ENCODE data around the gene TNKS2.

The TNKS2 gene

GRCh38 chr10:91843083-91843482, 44.9 kb downstream of the TNKS2 start:
- Histone ChIP-seq H3K4me2 (ENCODE audit: low read length) (no peak overlapping the region), H3K9me3 (ENCODE audit: control insufficient read depth, low read length) (no peaks in the 10 kb centered on the region), H2AFZ (no peak overlapping the region), H3K27me3 (ENCODE audit: control insufficient read depth, insufficient read depth, low read length) (no peaks in the 10 kb centered on the region), H3K36me3 (ENCODE audit: control insufficient read depth, insufficient read depth, low read length) (no peaks in the 10 kb centered on the region), H3K9ac (no peak overlapping the region), H3K27ac (no peak overlapping the region), H3K4me1 (no peaks in the 10 kb centered on the region), H3K4me3 (ENCODE audit: low read depth, low read length) (no peak overlapping the region), H3K79me2 (no peaks in the 10 kb centered on the region)
- no peak for TF ChIP-seq CTCF (IDR thresholded peaks at IDR 0.05)

GRCh38 chr10:91856637-91857036, 58.4 kb downstream of the TNKS2 start:
- TF ChIP-seq CTCF (IDR thresholded peaks at IDR 0.05), result peak; percentile 30
- Histone ChIP-seq H3K9ac (no peak overlapping the region), H3K79me2 (no peaks in the 10 kb centered on the region), H3K9me3 (ENCODE audit: control insufficient read depth, low read length) (no peaks in the 10 kb centered on the region), H3K36me3 (ENCODE audit: control insufficient read depth, insufficient read depth, low read length) (no peaks in the 10 kb centered on the region), H3K27ac (no peak overlapping the region), H3K4me3 (ENCODE audit: low read depth, low read length) (no peak overlapping the region), H3K4me2 (ENCODE audit: low read length) (no peak overlapping the region), H3K27me3 (ENCODE audit: control insufficient read depth, insufficient read depth, low read length) (no peaks in the 10 kb centered on the region), H2AFZ (no peak overlapping the region), H3K4me1 (no peaks in the 10 kb centered on the region)

- H3K4me3 ChIP-seq (ENCODE audit: low read depth, low read length), result no peak overlapping the region
- H3K36me3 ChIP-seq (ENCODE audit: control insufficient read depth, insufficient read depth, low read length), result no peaks in the 10 kb centered on the region
- H3K4me1 ChIP-seq, result no peaks in the 10 kb centered on the region
- H3K4me2 ChIP-seq (ENCODE audit: low read length), result no peak overlapping the region
- H3K9me3 ChIP-seq (ENCODE audit: control insufficient read depth, low read length), result no peaks in the 10 kb centered on the region
- H3K27me3 ChIP-seq (ENCODE audit: control insufficient read depth, insufficient read depth, low read length), result no peaks in the 10 kb centered on the region
- no peak overlapping the region for H3K27ac ChIP-seq
- no peak overlapping the region for H3K9ac ChIP-seq
- H2AFZ ChIP-seq, result no peak overlapping the region
- H3K79me2 ChIP-seq, result no peaks in the 10 kb centered on the region
- no peak for TF ChIP-seq CTCF (IDR thresholded peaks at IDR 0.05)
These were observed 62.7 kb downstream of the TNKS2 start for GRCh38 chr10:91860885-91861284.

- Histone ChIP-seq H3K9me3 (ENCODE audit: control insufficient read depth, low read length) (no peaks in the 10 kb centered on the region), H2AFZ (no peak overlapping the region), H3K79me2 (no peaks in the 10 kb centered on the region), H3K4me1 (no peaks in the 10 kb centered on the region), H3K4me2 (ENCODE audit: low read length) (no peak overlapping the region), H3K27ac (no peak overlapping the region), H3K4me3 (ENCODE audit: low read depth, low read length) (no peak overlapping the region), H3K36me3 (ENCODE audit: control insufficient read depth, insufficient read depth, low read length) (no peaks in the 10 kb centered on the region), H3K9ac (no peak overlapping the region), H3K27me3 (ENCODE audit: control insufficient read depth, insufficient read depth, low read length) (no peaks in the 10 kb centered on the region)
- no peak for TF ChIP-seq CTCF (IDR thresholded peaks at IDR 0.05)
These were observed 65.9 kb downstream of the TNKS2 start for GRCh38 chr10:91864099-91864498.

- no peak overlapping the region for H3K4me3 ChIP-seq (ENCODE audit: low read depth, low read length)
- H3K27ac ChIP-seq, result no peak overlapping the region
- no peaks in the 10 kb centered on the region for H3K4me1 ChIP-seq
- H3K9me3 ChIP-seq (ENCODE audit: control insufficient read depth, low read length), result no peaks in the 10 kb centered on the region
- H3K36me3 ChIP-seq (ENCODE audit: control insufficient read depth, insufficient read depth, low read length), result no peaks in the 10 kb centered on the region
- TF ChIP-seq CTCF (IDR thresholded peaks at IDR 0.05), result no peak
- no peak overlapping the region for H3K9ac ChIP-seq
- no peak overlapping the region for H2AFZ ChIP-seq
- no peak overlapping the region for H3K4me2 ChIP-seq (ENCODE audit: low read length)
- H3K27me3 ChIP-seq (ENCODE audit: control insufficient read depth, insufficient read depth, low read length), result no peaks in the 10 kb centered on the region
- no peaks in the 10 kb centered on the region for H3K79me2 ChIP-seq
These were observed 66.5 kb downstream of the TNKS2 start for GRCh38 chr10:91864744-91865143.
